NT2/D1 (cell line): ENCODE measurements around the gene PGS1.

Source experiments
- DNase-seq: peaks from one replicate; pipeline ENCODE4 v3.0.0-alpha.2; 2011; ENCODE audit warnings: low read depth, low spot score
- H3K27me3 ChIP-seq: 2 replicates; pipeline ENCODE4 v1.6.0; 2011; ENCODE audit warnings: mild to moderate bottlenecking; ENCODE audit not compliant: insufficient read length, insufficient read depth
- H3K36me3 ChIP-seq: 2 replicates; pipeline ENCODE4 v1.6.1; 2011; ENCODE audit warnings: mild to moderate bottlenecking, low read length, mixed read lengths; ENCODE audit not compliant: insufficient read depth, insufficient read length
- H3K4me1 ChIP-seq: 2 replicates; pipeline ENCODE4 v1.5.1; 2011; ENCODE audit not compliant: insufficient read depth, insufficient read length
- H3K4me3 ChIP-seq: 2 replicates; pipeline ENCODE4 v1.5.1; 2011; ENCODE audit warnings: low read depth; ENCODE audit not compliant: insufficient read length
- H3K9ac ChIP-seq: 2 replicates; pipeline ENCODE4 v1.6.0; 2011; ENCODE audit warnings: low read depth; ENCODE audit not compliant: insufficient read length
- H3K9me3 ChIP-seq: 2 replicates; pipeline ENCODE4 v1.5.1; 2011; ENCODE audit warnings: mild to moderate bottlenecking, low read length; ENCODE audit not compliant: insufficient read depth
- SUZ12 ChIP-seq: IDR thresholded peaks from 2 replicates; pipeline ENCODE4 v1.6.1; 2011; ENCODE audit not compliant: insufficient read length, insufficient read depth; ENCODE audit errors: extremely low read depth
- YY1 ChIP-seq: IDR thresholded peaks from 2 replicates; pipeline ENCODE4 v1.6.1; 2011; ENCODE audit not compliant: insufficient read length, insufficient read depth
- ZNF274 ChIP-seq: IDR thresholded peaks from 2 replicates; pipeline ENCODE4 v1.6.1; 2011; ENCODE audit warnings: mild to moderate bottlenecking, low read depth, low read length

Gene PGS1

GRCh38 chr17:78362232-78362631 is 16.2 kb upstream of the PGS1 start:
- no peaks in the 10 kb centered on the region for H3K9me3 ChIP-seq
- no peak for DNase-seq
- peaks cover 18% of the 10 kb centered on the region for H3K36me3 ChIP-seq
- peaks cover 37% of the 10 kb centered on the region for H3K4me1 ChIP-seq
- no peak overlapping the region for H3K4me3 ChIP-seq
- H3K27me3 ChIP-seq: peaks cover 64% of the 10 kb centered on the region
- TF ChIP-seq SUZ12 (no peak), YY1 (no peak), ZNF274 (no peak)
- H3K9ac ChIP-seq: no peak overlapping the region

- H3K4me3 ChIP-seq: no peak overlapping the region
- DNase-seq: no peak
- H3K9ac ChIP-seq: no peak overlapping the region
- H3K36me3 ChIP-seq: peaks cover 13% of the 10 kb centered on the region
- TF ChIP-seq ZNF274: no peak
- TF ChIP-seq YY1: no peak
- no peak for TF ChIP-seq SUZ12
- no peaks in the 10 kb centered on the region for H3K9me3 ChIP-seq
- peaks cover 60% of the 10 kb centered on the region for H3K27me3 ChIP-seq
- peaks cover 36% of the 10 kb centered on the region for H3K4me1 ChIP-seq
Measured at GRCh38 chr17:78362671-78363070, 15.8 kb upstream of the PGS1 start.

GRCh38 chr17:78364436-78365281 is 13.8 kb upstream of the PGS1 start:
- no peak overlapping the region for H3K4me3 ChIP-seq
- DNase-seq: no peak

GRCh38 chr17:78365561-78366108 is 12.8 kb upstream of the PGS1 start:
- H3K36me3 ChIP-seq: no peaks in the 10 kb centered on the region
- TF ChIP-seq SUZ12: no peak
- no peak for TF ChIP-seq ZNF274
- TF ChIP-seq YY1: no peak
- H3K27me3 ChIP-seq: peaks cover 43% of the 10 kb centered on the region
- no peak for DNase-seq
- H3K9ac ChIP-seq: peak overlapping the region; percentile 70
- no peaks in the 10 kb centered on the region for H3K9me3 ChIP-seq
- H3K4me1 ChIP-seq: peaks cover 45% of the 10 kb centered on the region
- peak overlapping the region; percentile 1 for H3K4me3 ChIP-seq

More at GRCh38 chr17:78364436-78365281, 13.8 kb upstream of the PGS1 start:
- TF ChIP-seq ZNF274 (no peak), YY1 (no peak), SUZ12 (no peak)
- Histone ChIP-seq H3K9ac (peak overlapping the region; percentile 63), H3K9me3 (no peaks in the 10 kb centered on the region), H3K27me3 (peaks cover 43% of the 10 kb centered on the region), H3K4me1 (peaks cover 41% of the 10 kb centered on the region), H3K36me3 (no peaks in the 10 kb centered on the region)

- TF ChIP-seq YY1 (no peak), SUZ12 (no peak)
- H3K4me3 ChIP-seq: peak overlapping the region; percentile 1
- no peaks in the 10 kb centered on the region for H3K36me3 ChIP-seq
- H3K27me3 ChIP-seq: peaks cover 41% of the 10 kb centered on the region
- H3K9me3 ChIP-seq: no peaks in the 10 kb centered on the region
- DNase-seq: no peak
- peak overlapping the region; percentile 70 for H3K9ac ChIP-seq
- peaks cover 45% of the 10 kb centered on the region for H3K4me1 ChIP-seq
Measured at GRCh38 chr17:78366109-78366848, 12.2 kb upstream of the PGS1 start.

- TF ChIP-seq SUZ12 (no peak), YY1 (no peak), ZNF274 (no peak)
- Histone ChIP-seq H3K9ac (peak overlapping the region; percentile 17), H3K4me3 (no peak overlapping the region), H3K4me1 (peaks cover 42% of the 10 kb centered on the region), H3K36me3 (no peaks in the 10 kb centered on the region), H3K27me3 (peaks cover 36% of the 10 kb centered on the region), H3K9me3 (no peaks in the 10 kb centered on the region)
- no peak for DNase-seq
Measured at GRCh38 chr17:78367193-78367592, 11.3 kb upstream of the PGS1 start.

GRCh38 chr17:78368348-78368747 is 10.1 kb upstream of the PGS1 start:
- DNase-seq: no peak
- H3K9ac ChIP-seq: no peak overlapping the region
- TF ChIP-seq YY1 (no peak), SUZ12 (no peak)
- H3K9me3 ChIP-seq: no peaks in the 10 kb centered on the region
- no peak overlapping the region for H3K4me3 ChIP-seq
- no peaks in the 10 kb centered on the region for H3K36me3 ChIP-seq
- peaks cover 44% of the 10 kb centered on the region for H3K4me1 ChIP-seq
- H3K27me3 ChIP-seq: peaks cover 25% of the 10 kb centered on the region
